Measurements from ENCODE around the gene PDIK1L. TPM values are rescaled to one million over a fixed set of nuclear protein-coding genes. Genes with fewer than 3 reads are reported as not detected.

Gene PDIK1L
- total and polyA plus RNA-seq, 9 of the 15 experiments (the other 6 are each of a cell fraction or from before 2014, with no cell fraction given), result 12.8 to 30.2 (median 21.5) TPM

DNA sequence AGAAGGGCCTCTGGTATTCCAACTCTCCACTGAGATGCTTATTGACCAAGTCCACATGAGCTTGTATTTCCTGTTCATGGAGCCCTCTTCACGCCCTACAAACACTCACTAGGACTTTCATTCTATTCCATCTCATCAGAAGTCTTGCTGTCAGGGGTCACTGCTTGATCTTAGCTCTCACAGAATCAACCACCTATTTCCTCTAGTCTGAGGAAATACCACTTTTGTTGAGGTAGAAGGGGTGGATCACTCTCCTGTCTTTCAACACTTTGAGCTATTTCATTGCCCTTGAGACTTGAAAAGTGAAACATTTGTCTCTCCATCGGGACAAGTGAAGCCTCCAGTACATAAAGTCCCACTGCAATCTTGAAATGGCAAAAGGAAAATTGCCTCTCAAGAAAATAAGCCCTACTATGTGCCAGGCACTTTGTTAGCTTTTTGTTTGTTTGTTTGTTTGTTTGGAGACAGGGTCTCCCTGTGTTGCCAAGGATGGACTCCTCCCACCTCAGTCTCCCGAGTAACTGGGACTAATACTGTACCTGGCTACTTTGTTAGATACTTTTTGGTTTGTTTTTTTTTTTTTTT is 27.4 kb downstream of the PDIK1L start (continued):
- TF ChIP-seq, protein P1, sequence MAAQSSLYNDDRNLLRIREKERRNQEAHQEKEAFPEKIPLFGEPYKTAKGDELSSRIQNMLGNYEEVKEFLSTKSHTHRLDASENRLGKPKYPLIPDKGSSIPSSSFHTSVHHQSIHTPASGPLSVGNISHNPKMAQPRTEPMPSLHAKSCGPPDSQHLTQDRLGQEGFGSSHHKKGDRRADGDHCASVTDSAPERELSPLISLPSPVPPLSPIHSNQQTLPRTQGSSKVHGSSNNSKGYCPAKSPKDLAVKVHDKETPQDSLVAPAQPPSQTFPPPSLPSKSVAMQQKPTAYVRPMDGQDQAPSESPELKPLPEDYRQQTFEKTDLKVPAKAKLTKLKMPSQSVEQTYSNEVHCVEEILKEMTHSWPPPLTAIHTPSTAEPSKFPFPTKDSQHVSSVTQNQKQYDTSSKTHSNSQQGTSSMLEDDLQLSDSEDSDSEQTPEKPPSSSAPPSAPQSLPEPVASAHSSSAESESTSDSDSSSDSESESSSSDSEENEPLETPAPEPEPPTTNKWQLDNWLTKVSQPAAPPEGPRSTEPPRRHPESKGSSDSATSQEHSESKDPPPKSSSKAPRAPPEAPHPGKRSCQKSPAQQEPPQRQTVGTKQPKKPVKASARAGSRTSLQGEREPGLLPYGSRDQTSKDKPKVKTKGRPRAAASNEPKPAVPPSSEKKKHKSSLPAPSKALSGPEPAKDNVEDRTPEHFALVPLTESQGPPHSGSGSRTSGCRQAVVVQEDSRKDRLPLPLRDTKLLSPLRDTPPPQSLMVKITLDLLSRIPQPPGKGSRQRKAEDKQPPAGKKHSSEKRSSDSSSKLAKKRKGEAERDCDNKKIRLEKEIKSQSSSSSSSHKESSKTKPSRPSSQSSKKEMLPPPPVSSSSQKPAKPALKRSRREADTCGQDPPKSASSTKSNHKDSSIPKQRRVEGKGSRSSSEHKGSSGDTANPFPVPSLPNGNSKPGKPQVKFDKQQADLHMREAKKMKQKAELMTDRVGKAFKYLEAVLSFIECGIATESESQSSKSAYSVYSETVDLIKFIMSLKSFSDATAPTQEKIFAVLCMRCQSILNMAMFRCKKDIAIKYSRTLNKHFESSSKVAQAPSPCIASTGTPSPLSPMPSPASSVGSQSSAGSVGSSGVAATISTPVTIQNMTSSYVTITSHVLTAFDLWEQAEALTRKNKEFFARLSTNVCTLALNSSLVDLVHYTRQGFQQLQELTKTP (IDR thresholded peaks at IDR 0.05; ENCODE audit: low read depth in 1 of 2, partially characterized antibody in 2 of 2), result peak in 1 of 2 experiments; percentile 74
- TF ChIP-seq ZNF589 (CRISPR knock-in tag; IDR thresholded peaks at IDR 0.05; ENCODE audit: low read depth) (peak; percentile 27; the same call in 1 of the 2 replicates), SP1 (CRISPR knock-in tag; IDR thresholded peaks at IDR 0.05) (peak; percentile 57; the same call in 1 of the 2 replicates), BCOR (IDR thresholded peaks at IDR 0.05) (peak; percentile 77), MYNN (IDR thresholded peaks at IDR 0.05) (no peak), MYNN (CRISPR knock-in tag; IDR thresholded peaks at IDR 0.05) (no peak), HDAC2 (IDR thresholded peaks at IDR 0.05) (peak; percentile 15; the same call in 1 of the 2 replicates), ZKSCAN1 (IDR thresholded peaks at IDR 0.05; ENCODE audit: low read depth, low read length) (peak; percentile 99), TCF3 (CRISPR knock-in tag; IDR thresholded peaks at IDR 0.05) (0 out of 2 replicates have a peak, but pooled peaks have one; percentile 5), HDAC3 (IDR thresholded peaks at IDR 0.05; ENCODE audit: borderline replicate concordance, partially characterized antibody) (peak; percentile 25), MBD2 (IDR thresholded peaks at IDR 0.05; ENCODE audit: borderline replicate concordance, low read depth) (peak; percentile 3; the same call in 1 of the 2 replicates), IFI16 (CRISPR knock-in tag; IDR thresholded peaks at IDR 0.05) (0 out of 2 replicates have a peak, but pooled peaks have one; percentile 2), HNRNPH1 (optimal IDR thresholded peaks at IDR 0.05; ENCODE audit: low read depth, low read length) (no peak), TCF7L2 (IDR thresholded peaks at IDR 0.05; ENCODE audit: low read depth, low read length) (peak; percentile 71; the same call in 1 of the 2 replicates), ZNF717 (CRISPR knock-in tag; IDR thresholded peaks at IDR 0.05) (no peak), JUND (IDR thresholded peaks at IDR 0.05; ENCODE audit: borderline replicate concordance, low read depth, low read length) (peak; percentile 58), JUND (tag; IDR thresholded peaks at IDR 0.05; ENCODE audit: borderline replicate concordance, low read depth, low read length) (peak; percentile 39; the same call in 1 of the 3 replicates), MTA1 (IDR thresholded peaks at IDR 0.05; ENCODE audit: borderline replicate concordance) (peak; percentile 48; the same call in 1 of the 2 replicates), MCM3 (IDR thresholded peaks at IDR 0.05) (no peak), CEBPG (CRISPR knock-in tag; IDR thresholded peaks at IDR 0.05) (peak; percentile 29; the same call in 1 of the 2 replicates), CEBPG (tag; conservative IDR thresholded peaks at IDR 0.05 in 1 of 2, IDR thresholded peaks at IDR 0.05 in 1 of 2) (no peak)
- TF ChIP-seq, protein P2, sequence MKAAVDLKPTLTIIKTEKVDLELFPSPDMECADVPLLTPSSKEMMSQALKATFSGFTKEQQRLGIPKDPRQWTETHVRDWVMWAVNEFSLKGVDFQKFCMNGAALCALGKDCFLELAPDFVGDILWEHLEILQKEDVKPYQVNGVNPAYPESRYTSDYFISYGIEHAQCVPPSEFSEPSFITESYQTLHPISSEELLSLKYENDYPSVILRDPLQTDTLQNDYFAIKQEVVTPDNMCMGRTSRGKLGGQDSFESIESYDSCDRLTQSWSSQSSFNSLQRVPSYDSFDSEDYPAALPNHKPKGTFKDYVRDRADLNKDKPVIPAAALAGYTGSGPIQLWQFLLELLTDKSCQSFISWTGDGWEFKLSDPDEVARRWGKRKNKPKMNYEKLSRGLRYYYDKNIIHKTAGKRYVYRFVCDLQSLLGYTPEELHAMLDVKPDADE (conservative IDR thresholded peaks at IDR 0.05; ENCODE audit: control insufficient read depth, low read depth, low read length), result no peak
- TF ChIP-seq, protein P3, sequence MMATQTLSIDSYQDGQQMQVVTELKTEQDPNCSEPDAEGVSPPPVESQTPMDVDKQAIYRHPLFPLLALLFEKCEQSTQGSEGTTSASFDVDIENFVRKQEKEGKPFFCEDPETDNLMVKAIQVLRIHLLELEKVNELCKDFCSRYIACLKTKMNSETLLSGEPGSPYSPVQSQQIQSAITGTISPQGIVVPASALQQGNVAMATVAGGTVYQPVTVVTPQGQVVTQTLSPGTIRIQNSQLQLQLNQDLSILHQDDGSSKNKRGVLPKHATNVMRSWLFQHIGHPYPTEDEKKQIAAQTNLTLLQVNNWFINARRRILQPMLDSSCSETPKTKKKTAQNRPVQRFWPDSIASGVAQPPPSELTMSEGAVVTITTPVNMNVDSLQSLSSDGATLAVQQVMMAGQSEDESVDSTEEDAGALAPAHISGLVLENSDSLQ (IDR thresholded peaks at IDR 0.05), result peak; percentile 72
